HEK293 (cell line): ENCODE data around the gene OSCAR.

Experiments used
- RBAK ChIP-seq: fragments of 450-650 bp; formaldehyde crosslinking; IDR thresholded peaks from 2 replicates; pipeline ENCODE4 v1.5.1; 2016; ENCODE audit warnings: missing biosample characterization, missing genetic modification characterization
- ZNF423 ChIP-seq: fragments of 450-650 bp; formaldehyde crosslinking; IDR thresholded peaks from 2 replicates; pipeline ENCODE4 v1.5.1; 2016; ENCODE audit warnings: missing biosample characterization, missing genetic modification characterization
- ZNF629 ChIP-seq: fragments of 450-650 bp; formaldehyde crosslinking; IDR thresholded peaks from 2 replicates; pipeline ENCODE4 v1.5.1; 2017; ENCODE audit warnings: missing biosample characterization, missing genetic modification characterization
- TF ChIP-seq, protein P1 (sequence below): fragments of 450-650 bp; formaldehyde crosslinking; IDR thresholded peaks from 2 replicates; pipeline ENCODE4 v1.5.1; 2016; ENCODE audit warnings: missing biosample characterization, missing genetic modification characterization
- TF ChIP-seq, protein P2 (sequence below): fragments of 450-650 bp; formaldehyde crosslinking; IDR thresholded peaks from 2 replicates; pipeline ENCODE4 v1.5.1; 2016; ENCODE audit warnings: missing biosample characterization, missing genetic modification characterization

DNA sequence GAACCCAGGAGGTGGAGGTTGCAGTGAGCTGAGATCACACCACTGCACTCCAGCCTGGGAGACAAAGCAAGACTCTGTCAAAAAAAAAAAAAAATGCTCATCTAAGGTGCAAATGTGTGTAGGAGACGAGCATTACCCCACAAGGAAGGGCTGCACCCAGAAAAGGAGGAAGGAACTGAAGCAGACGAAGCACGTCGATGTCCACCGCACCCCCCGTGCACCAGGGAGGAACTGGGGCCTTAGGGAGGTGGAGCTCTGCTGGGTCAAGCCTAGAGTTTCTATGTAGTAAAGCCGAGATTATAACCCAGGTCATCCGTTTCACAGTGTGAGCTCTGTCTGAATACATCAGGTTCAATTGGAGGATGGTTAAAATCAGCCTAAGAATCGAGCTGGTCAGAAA, 38.0 kb downstream of the OSCAR start:
- TF ChIP-seq RBAK (tag by site-specific recombination), result no peak
- TF ChIP-seq, protein P1, sequence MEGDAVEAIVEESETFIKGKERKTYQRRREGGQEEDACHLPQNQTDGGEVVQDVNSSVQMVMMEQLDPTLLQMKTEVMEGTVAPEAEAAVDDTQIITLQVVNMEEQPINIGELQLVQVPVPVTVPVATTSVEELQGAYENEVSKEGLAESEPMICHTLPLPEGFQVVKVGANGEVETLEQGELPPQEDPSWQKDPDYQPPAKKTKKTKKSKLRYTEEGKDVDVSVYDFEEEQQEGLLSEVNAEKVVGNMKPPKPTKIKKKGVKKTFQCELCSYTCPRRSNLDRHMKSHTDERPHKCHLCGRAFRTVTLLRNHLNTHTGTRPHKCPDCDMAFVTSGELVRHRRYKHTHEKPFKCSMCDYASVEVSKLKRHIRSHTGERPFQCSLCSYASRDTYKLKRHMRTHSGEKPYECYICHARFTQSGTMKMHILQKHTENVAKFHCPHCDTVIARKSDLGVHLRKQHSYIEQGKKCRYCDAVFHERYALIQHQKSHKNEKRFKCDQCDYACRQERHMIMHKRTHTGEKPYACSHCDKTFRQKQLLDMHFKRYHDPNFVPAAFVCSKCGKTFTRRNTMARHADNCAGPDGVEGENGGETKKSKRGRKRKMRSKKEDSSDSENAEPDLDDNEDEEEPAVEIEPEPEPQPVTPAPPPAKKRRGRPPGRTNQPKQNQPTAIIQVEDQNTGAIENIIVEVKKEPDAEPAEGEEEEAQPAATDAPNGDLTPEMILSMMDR (tag by site-specific recombination), result no peak
- TF ChIP-seq, protein P2, sequence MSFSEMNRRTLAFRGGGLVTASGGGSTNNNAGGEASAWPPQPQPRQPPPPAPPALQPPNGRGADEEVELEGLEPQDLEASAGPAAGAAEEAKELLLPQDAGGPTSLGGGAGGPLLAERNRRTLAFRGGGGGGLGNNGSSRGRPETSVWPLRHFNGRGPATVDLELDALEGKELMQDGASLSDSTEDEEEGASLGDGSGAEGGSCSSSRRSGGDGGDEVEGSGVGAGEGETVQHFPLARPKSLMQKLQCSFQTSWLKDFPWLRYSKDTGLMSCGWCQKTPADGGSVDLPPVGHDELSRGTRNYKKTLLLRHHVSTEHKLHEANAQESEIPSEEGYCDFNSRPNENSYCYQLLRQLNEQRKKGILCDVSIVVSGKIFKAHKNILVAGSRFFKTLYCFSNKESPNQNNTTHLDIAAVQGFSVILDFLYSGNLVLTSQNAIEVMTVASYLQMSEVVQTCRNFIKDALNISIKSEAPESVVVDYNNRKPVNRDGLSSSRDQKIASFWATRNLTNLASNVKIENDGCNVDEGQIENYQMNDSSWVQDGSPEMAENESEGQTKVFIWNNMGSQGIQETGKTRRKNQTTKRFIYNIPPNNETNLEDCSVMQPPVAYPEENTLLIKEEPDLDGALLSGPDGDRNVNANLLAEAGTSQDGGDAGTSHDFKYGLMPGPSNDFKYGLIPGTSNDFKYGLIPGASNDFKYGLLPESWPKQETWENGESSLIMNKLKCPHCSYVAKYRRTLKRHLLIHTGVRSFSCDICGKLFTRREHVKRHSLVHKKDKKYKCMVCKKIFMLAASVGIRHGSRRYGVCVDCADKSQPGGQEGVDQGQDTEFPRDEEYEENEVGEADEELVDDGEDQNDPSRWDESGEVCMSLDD (tag by site-specific recombination), result no peak
- no peak for TF ChIP-seq ZNF629 (tag by site-specific recombination)
- no peak for TF ChIP-seq ZNF423 (tag by site-specific recombination)
